DMS114 treated with DMSO at 0.1 percent for 48 hours (cell line): ENCODE measurements around the gene KIF26B.

ENCODE experiments used
- DNase-seq: peaks from one replicate; lab custom pipeline; 2025; ENCODE audit not compliant: unreplicated experiment; lab: John Stamatoyannopoulos, UW

KIF26B gene

GRCh38 chr1:245583081-245583480, 428.3 kb downstream of the KIF26B start:
- DNase-seq, result no peak

GRCh38 chr1:245583575-245584330, 429.0 kb downstream of the KIF26B start:
- DNase-seq, result no peak

GRCh38 chr1:245585252-245585959, 430.6 kb downstream of the KIF26B start:
- no peak for DNase-seq

- no peak for DNase-seq
Observed at GRCh38 chr1:245587435-245588115, 432.8 kb downstream of the KIF26B start.

GRCh38 chr1:245588116-245588639, 433.4 kb downstream of the KIF26B start:
- DNase-seq, result no peak

DNA sequence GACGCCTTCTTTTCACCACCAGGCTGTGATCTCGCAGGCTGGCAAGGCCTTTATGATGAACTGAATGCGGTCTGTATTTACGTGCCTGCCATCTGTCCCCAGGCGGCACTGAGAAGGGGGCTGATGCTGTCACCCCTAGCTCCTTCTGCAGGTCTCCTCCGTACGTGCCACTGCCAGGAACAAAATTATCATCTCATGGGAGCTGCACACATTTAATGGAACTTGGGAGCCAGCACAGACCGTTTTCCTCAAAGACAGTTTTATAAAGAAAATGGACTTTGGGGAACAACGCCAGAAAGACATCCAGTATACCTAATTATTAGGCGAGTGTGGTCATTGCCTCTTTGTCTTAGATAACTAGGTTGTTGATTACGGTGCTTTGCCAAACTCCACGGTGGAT, 434.5 kb downstream of the KIF26B start:
- DNase-seq, result no peak

- no peak for DNase-seq
Observed at GRCh38 chr1:245589906-245590305, 435.1 kb downstream of the KIF26B start.

DNA sequence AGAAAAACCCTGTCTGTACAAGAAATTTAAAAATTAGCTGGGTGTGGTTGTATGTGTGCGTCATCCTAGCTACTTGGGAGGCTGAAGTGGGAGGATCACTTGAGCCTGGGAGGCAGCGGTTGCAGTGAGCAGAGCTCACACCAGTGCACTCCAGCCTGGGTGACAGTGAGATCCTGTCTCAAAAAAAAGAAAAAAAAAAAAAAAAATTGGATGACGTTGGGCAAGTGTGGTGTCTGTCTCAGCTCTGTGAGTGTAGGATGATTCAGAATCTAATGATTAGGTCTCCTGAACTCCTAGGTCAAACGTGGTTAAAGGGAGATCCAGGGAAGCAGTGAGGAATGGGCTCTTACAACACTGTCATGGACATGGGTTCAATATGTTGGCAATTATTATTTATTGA, 435.9 kb downstream of the KIF26B start:
- DNase-seq, result no peak

DNA sequence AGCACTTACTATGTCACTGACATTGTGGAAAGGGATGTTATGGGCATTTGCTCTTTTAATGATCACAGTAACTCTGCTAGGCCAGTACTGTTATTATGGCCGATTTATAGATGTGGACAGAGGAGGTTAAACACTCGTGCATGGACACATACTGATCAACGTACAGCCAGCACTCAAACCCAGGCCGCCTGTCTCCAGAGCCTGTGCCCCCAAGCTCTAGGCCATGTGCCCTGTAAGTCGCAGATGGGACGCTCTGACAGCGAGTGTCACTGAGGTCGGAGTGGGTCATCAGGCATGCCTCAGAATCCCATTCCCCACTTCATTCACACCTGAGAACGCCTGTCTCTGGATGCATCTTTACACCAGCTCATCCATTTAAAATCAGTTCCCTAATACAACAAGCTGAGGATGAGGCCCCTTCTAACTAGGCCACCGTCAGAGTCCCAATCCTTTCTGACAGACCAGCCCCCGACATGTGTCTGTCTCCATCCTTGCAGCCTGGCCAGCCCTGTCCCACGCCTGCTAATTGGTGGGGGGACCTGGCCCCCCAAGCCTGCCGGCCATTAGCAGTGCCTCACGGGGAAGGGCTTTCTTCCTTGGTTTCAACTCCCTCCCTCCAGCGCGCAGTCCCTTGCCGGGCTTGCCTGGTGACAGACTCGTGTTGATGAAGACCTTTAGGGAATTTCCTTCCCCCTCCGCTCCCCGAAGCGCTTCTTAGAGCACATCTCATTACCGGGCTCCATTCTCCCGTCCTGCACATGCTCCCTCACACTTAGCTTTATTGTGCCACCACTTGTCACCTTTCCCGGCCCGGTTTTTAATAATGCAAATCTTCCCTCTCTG, 436.8 kb downstream of the KIF26B start:
- no peak for DNase-seq

DNA sequence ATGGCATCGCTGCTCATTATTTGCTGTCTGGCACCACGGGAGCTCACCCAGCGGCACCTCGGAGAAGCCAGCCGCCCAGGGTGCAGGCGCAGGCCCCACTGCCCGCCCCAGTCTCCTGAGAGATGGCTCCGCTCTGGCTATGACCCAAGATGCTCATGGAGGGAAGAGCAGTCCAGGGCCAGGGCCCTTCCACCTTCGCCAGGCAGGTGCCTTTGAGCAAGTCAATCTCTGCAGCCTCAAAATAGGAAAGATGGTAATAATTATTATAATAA, 437.3 kb downstream of the KIF26B start:
- DNase-seq, result no peak

DNA sequence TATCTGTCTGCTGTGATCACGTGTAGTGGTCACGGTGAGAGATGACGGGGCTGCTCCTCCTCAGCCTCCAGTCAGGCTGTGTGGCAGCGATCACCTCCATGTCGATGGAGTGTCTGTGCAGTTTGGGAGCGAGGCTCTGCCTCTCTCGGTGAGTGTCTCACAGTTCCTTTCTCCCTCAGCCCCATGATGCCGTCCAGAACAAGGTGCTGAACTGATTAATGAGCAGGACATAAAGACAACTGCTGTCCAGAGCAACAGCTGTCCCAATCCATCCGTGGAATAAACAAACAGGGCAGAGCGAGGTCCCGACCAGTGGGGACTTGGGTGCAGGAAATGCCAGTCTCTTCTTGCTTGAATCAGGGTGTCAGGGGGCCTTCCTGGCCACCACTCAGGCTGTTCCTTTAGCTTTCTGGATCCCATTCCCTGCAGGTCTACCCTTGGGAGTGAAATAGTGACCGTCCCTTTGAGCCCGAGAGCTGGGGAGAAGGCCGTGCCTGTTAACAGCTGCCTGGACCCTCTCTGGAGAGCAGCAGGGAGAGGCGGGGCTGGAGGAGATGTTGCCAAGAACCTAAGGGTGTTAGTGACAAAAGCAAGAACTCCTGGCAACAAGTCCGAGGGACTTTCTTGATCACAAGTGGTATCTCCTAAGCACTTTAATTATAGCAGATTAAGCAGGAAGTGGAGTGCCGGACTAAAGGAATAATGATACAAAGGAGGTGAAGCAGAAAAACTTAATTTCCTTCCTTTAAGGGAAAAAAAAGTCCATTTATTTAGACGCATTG, 443.9 kb downstream of the KIF26B start:
- DNase-seq, result no peak

GRCh38 chr1:245599371-245600174, 444.8 kb downstream of the KIF26B start:
- no peak for DNase-seq

DNA sequence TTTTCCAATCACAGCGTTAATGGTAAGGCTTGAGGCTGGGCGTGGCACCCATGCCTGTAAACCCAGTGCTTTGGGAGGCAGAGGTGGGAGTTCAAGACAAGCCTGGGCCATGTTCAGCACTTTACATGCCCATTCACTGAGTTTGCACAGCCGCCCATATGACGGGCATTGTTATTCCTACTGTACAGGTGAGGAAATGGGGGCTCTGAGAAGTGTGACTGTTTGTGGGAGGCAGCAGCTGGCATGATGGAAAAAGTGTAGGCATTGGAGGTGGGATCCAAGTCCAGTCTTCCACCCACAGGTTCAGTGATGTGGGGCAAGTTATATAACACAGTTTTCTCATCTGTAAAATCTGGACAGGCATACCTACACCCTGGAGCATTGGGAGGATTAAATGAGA, 445.9 kb downstream of the KIF26B start:
- DNase-seq, result no peak

GRCh38 chr1:245603311-245603865, 448.6 kb downstream of the KIF26B start:
- DNase-seq, result no peak

DNA sequence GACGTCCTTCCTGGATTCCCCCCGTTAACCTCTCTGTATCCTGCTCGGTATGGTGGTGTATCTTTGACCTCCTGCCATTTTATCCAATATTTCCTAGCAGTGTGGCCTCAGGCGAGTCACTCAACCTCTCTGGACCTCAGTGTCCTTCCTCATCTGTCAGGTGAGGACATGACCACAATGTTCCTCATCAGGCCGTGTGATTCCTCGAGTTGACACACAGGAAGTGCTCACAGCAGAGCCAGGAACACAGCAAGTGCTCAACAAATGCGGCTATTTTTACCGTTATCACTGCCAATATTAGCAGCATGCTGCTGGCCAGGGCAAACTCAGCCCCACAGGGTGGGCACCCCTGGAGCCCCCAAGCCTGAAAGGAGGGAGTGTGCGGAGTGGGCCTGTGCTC, 450.2 kb downstream of the KIF26B start:
- no peak for DNase-seq

GRCh38 chr1:245605480-245606156, 450.8 kb downstream of the KIF26B start:
- no peak for DNase-seq

- no peak for DNase-seq
Observed at GRCh38 chr1:245606157-245606725, 451.5 kb downstream of the KIF26B start.

- no peak for DNase-seq
Observed at GRCh38 chr1:245608271-245608670, 453.5 kb downstream of the KIF26B start.
